Measurements from ENCODE around the gene PMFBP1.

GRCh38 chr16:72174726-72175125, 2.8 kb upstream of the PMFBP1 start:
- TF ChIP-seq CTCF (IDR thresholded peaks at IDR 0.05 in 8 of 11, conservative IDR thresholded peaks at IDR 0.05 in 3 of 11) (no peak), POLR2AphosphoS5 (IDR thresholded peaks at IDR 0.05) (no peak), POLR2A (IDR thresholded peaks at IDR 0.05) (no peak)

Data from spleen (tissue), 7 donors.